AG04450 (cell line): Measurements from ENCODE around the gene POU5F2. TPM values are rescaled to one million over a fixed set of nuclear protein-coding genes. Genes with fewer than 3 reads are reported as not detected.

Source experiments
- CTCF ChIA-PET: fragments of 300-600, 350-600 bp; formaldehyde crosslinking; extraction: SDS; loops from one replicate; lab custom pipeline; 2022; ENCODE audit warnings: antibody characterized with exemption, inconsistent platforms; lab: Charles Lee
- POLR2A ChIA-PET: fragments of 350-600 bp; formaldehyde crosslinking; extraction: SDS; loops from one replicate; lab custom pipeline; 2021; ENCODE audit warnings: antibody characterized with exemption, inconsistent platforms; lab: Yijun Ruan, JAX
- DNase-seq: peaks from one replicate; pipeline ENCODE4 v3.0.0-alpha.2; 2011; ENCODE audit warnings: low read depth, low spot score
- H3K27ac ChIP-seq: one replicate; pipeline ENCODE4 v1.5.1; 2012; ENCODE audit warnings: low read depth, low read length, control low read depth
- H3K27me3 ChIP-seq: one replicate; pipeline ENCODE4 v1.6.0; 2012; ENCODE audit warnings: low read length; ENCODE audit not compliant: control insufficient read depth, insufficient read depth
- H3K4me3 ChIP-seq: 2 replicates; pipeline ENCODE4 v1.5.1; 2011; ENCODE audit warnings: mild to moderate bottlenecking, low read depth, low read length, control low read depth
- H3K9me3 ChIP-seq: 2 replicates; pipeline ENCODE4 v1.5.1; 2012; ENCODE audit warnings: low read length; ENCODE audit not compliant: control insufficient read depth, insufficient read depth
- CTCF ChIP-seq: IDR thresholded peaks from 2 replicates; pipeline ENCODE4 v1.5.1; 2011; ENCODE audit warnings: low read depth, low read length, control low read depth, inconsistent platforms
- polyA plus RNA-seq: library from polyadenylated mRNA; depleted of rRNA; stranded (reverse); fragments of >200 nt; gene quantifications from 2 replicates; pipeline ENCODE4 v1.2.3, GENCODE V29; 2011

Gene POU5F2
- polyA plus RNA-seq, 1 experiment, result 0.09 TPM

DNA sequence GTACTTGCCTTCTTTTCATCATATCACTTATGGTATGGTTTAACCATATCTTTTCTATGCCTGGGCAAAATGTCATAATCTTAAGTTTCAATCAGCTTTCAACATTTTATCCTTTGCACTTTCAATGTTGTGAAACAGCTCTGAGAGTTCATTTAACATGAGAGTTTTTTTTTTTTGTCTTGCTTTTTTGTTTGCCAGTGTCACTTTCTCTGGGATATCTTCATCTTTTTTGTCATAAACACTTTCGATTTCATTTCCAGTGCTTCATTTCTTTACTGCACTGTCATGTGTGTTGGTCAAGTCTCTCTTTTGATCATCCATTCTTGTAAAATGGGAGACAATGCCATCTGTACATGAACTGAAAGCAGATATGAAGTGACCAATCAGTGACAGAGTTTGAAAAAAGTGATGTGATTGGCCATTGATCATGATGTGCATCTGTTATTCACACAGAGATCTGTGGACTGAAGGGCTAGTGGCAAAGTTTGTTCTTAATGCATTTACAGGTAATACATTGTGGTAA lies 7.5 kb upstream of the POU5F2 start:
- TF ChIP-seq CTCF, result no peak
- Histone ChIP-seq H3K27me3 (no peaks in the 10 kb centered on the region), H3K4me3 (no peak overlapping the region), H3K9me3 (no peaks in the 10 kb centered on the region), H3K27ac (no peak overlapping the region)
- DNase-seq, result no peak
- CTCF ChIA-PET, result interaction anchor here (0.7 kb wide), 1 partner anchor 52 kb away, joined by 3 read pairs; no protein-coding TSS in a partner anchor
- POLR2A ChIA-PET, result no interaction called here

- H3K27ac ChIP-seq, result no peak overlapping the region
- no peak overlapping the region for H3K4me3 ChIP-seq
- no peak for TF ChIP-seq CTCF
- POLR2A ChIA-PET, result no interaction called here
- CTCF ChIA-PET, result no interaction called here
- H3K27me3 ChIP-seq, result no peaks in the 10 kb centered on the region
- H3K9me3 ChIP-seq, result peaks cover 1% of the 10 kb centered on the region; the same call in 1 of the 2 replicates
- no peak for DNase-seq
Measured at GRCh38 chr5:93746406-93747056, 5.1 kb upstream of the POU5F2 start.

- no peaks in the 10 kb centered on the region for H3K27me3 ChIP-seq
- CTCF ChIA-PET, result no interaction called here
Measured at GRCh38 chr5:93736284-93736683, 5.1 kb downstream of the POU5F2 start.

DNA sequence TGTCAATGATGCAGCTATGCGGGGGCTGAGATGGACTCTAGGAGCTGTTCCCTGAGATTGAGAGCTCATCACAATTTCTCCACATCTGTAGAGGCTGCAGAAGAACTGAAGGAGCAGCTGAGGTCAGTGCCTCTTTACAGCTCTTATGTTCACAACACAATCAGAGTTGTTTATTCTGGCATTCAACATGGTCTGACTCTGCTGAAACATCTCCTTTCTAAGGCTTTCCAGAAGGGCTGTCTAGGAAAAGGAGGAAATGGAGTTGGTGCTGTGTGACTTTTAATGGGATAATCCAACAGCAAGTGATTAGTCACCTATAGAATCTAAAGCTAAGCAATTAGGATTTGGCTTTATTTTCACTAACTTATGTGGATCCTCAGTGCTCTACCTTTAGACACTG lies 6.0 kb downstream of the POU5F2 start:
- peak; percentile 10 for DNase-seq
- no peak for TF ChIP-seq CTCF
- CTCF ChIA-PET, result no interaction called here
- Histone ChIP-seq H3K27ac (no peak overlapping the region), H3K27me3 (no peaks in the 10 kb centered on the region), H3K9me3 (no peaks in the 10 kb centered on the region), H3K4me3 (no peak overlapping the region)
- POLR2A ChIA-PET, result no interaction called here

More at GRCh38 chr5:93736284-93736683, 5.1 kb downstream of the POU5F2 start:
- Histone ChIP-seq H3K27ac (no peak overlapping the region), H3K9me3 (peaks cover 4% of the 10 kb centered on the region; the same call in 1 of the 2 replicates), H3K4me3 (no peak overlapping the region)
- TF ChIP-seq CTCF, result no peak
- POLR2A ChIA-PET, result no interaction called here
- DNase-seq, result peak; percentile 27

DNA sequence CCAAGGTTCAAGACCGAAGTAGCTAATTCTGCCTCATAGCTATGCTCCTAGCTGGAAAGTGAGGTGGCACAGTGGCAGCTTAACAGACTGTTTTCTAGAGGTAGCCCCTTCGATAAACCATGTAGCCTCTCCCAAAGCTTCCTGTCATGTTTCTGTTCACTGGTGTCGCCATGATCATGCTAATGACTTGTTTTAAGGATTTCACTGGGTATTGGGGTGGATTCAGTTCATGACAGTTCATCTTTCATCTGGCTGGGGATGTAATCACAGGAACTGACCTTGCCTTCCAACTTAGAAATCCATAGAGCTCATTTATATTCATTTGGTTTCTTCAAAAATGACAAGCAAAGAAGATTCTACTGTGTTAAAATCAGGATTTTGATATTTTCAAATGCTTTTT lies 9.4 kb downstream of the POU5F2 start:
- Histone ChIP-seq H3K27me3 (no peaks in the 10 kb centered on the region), H3K9me3 (no peaks in the 10 kb centered on the region), H3K27ac (no peak overlapping the region), H3K4me3 (no peak overlapping the region)
- CTCF ChIA-PET, result interaction anchor here (1.0 kb wide), 1 partner anchor 68 kb away, joined by 3 read pairs; no protein-coding TSS in a partner anchor
- TF ChIP-seq CTCF, result no peak
- POLR2A ChIA-PET, result no interaction called here
- no peak for DNase-seq
